Activated CD4-positive, alpha-beta T cell treated with anti-CD3 and anti-CD28 coated beads for 4 hours (primary cell): ENCODE data around the gene ZNF554.
A peak's percentile ranks its signal among the peaks of the same experiment; 100 is the strongest.

ENCODE experiments used
- DNase-seq, 2 donors: peaks; one replicate each; pipeline ENCODE4 v3.0.0-alpha.2; 2020

Gene ZNF554

DNA sequence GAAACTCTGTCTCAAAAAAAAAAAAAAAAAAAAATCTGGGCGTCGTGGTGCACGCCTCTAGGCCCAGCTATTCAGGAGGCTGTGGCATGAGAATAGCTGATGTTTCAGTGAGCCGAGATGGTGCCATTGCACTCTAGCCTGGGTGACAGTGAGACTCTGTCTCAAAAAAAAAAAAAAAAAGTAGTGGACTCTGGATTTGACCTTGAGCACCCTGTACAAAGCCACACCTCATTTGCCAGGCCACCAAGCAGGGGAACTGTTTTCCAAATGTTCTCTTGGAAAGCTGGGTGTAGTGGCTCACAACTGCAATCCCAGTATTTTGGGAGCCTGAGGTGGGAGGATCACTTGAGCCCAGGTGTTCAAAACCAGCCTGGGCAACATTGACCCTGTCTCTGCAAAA lies 17.8 kb downstream of the ZNF554 start:
- DNase-seq = no peak

DNA sequence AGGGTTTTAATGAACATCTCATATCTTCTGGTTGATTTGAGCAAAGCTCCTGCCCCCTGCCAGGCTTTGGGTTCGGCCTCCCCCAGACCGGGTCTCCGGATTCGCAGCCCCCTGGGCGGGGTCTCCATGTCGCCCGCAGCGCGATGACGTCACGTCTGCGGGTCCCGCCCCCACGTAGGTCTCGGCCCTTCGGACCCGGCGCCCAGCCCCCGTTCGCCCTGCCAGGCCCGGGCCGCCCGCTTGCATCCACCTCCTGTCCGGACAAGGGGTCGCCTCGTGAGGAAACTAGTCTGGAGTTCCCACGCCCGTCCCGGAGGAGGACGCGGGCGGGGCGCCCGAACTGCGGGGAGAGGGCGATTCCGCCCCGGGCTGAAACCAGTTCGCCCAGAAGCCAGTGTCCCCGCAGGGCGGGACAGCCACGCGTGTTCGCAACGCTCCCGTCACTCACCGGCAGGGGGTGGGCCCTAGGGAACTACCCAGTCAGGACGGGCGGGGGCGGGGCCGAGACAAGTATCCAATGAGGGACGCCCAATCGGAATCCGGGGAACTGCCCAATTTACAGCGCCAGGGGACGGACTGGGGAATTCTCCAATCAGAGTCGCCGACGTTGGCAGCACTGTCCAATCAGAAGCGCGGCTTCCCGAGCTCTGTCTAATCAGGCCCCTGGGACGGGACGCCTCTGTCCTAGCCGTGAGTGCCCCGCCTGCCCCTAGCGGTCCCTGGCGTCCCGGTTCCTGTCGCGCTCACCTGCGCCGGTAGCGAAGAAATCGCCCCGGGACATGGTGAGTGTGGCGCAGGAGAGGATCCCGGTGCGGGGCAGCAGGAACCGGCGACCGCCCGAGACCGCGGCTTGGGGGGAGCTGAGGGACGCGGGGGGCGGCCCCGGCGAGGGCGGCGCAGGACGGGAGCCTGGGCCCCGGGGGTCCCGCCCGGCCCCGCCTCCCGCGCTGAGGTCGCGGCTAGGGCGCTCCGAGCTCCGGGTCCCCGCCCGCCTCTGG lies 21.4 kb downstream of the ZNF554 start, which contains the start of gene ZNF555:
TSS of gene ZNF555 (plus strand) at position 682 of the 998 bp plus-strand sequence. CDS start at position 780, 98 bp downstream.
- DNase-seq = peak; percentile 99 to 100

DNA sequence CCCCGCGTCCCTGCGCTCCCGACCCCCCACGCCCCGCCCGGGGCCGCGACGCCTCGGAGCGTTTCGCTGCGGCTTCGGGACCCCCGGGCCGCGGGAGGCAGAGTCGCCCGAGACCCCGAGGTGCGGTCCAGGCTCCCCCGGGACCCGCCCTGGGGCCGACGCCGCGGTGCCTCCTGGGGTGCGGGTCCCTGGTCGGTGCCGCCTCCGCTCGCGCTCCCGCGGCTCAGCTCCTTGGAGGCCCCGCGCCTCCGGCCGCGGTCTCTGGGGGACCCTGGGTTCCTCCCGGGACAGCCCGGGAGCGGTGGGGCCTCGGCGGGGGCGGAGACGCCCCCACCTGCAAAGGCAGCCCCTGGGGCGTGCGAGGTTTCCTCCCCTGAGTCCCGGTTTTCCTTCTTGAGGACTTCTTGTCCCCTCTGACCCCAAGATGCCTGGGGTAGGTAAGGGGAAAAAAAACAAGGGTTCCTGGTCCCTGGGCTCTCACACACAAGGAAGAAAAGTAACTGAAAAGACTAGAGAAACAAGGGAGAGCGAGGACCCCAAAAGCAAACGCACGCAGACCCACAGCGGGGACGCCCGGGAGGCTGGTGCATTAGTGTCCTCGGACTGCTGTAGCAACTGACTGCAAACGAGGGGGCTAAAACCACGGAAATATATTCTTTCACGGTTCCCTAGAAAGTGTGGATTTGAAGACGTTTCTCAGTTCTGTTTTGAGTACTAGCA lies 22.3 kb downstream of the ZNF554 start:
- DNase-seq = no peak

DNA sequence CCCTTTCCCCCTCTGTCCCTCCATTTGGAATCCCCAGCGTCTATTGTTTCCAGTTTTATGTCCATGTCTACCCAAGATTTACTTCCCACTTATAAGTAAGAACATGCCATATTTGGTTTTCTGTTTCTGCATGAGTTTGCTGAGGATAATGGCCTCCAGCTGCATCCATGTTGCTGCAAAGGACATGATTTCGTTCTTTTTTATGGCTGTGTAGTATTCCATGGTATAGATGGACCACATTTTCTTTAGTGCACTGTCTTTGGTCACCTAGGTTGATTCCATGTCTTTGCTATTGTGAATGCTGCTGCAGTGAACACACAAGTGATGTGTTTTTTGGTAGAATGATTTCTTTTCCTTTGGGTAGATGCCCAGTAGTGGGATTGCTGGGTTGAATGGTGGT lies 25.4 kb downstream of the ZNF554 start:
- no peak for DNase-seq

DNA sequence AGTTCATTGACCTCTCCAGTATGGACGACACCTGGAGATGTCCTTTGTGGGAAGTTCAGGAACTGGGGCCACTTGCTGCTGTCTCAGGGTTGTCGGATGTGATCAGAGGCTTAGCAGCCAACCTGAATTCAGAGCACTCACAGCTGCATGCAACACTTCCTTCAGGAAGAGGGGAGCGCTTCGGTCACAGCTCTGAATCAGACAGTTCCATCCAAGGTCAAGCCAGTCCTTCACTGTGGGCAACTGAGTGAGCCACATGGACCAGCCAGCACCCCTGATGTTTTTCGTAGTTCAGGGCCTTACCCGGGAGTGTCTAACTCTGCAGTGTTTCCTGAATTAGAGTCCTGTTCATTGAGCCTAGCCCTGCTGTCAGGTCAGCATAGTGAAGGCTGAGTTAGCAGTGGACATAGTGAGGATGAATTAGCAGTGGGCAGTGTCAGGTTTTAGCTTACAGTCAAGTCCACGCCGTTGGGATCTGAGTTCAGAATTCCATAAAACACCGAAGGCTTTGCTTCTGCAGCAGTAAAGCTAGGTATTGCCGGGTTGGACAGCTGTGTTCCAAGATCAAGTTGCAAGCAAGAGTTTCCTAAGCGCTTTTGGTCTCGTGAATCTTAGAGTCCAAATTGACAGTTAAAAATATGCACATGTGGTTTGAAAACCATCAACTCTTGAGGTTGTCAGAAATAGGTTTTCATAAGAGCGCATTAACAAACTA lies 26.7 kb downstream of the ZNF554 start:
- no peak for DNase-seq

DNA sequence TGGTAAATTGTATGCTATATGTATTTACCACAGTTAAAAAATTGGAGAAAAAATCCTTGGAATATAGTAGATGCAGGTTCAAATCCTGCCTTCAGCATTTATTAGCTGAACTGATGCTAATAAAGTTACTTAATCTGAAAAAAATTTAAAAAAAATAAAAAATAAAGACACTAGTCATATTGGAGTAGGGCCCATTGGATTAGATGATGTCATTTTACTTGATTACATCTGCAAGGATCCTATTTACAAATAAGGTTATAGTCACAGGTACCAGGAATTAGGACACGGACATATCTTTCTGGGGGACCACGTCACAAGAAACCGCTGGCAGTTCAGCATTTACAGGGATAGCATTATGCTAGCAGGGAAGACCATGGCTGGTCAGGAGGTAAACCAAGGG lies 27.8 kb downstream of the ZNF554 start:
- no peak for DNase-seq

DNA sequence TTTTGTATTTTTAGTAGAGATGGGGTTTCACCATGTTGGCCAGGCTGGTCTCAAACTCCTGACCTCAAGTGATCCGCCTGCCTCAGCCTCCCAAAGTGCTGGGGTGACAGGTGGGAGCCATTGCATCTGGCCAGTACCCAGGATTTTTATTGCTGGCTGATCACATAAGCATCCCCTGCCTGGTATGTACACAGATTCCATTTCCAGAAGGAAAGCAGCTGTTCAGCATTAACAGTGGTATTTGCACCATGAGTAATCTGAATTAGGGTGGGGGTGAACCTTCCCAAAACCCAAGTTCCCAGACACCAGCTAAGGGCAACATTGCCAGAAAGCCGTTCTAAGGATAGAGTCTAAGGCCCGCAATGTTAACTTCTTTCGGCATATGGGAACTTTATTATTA lies 28.9 kb downstream of the ZNF554 start:
- DNase-seq = no peak

DNA sequence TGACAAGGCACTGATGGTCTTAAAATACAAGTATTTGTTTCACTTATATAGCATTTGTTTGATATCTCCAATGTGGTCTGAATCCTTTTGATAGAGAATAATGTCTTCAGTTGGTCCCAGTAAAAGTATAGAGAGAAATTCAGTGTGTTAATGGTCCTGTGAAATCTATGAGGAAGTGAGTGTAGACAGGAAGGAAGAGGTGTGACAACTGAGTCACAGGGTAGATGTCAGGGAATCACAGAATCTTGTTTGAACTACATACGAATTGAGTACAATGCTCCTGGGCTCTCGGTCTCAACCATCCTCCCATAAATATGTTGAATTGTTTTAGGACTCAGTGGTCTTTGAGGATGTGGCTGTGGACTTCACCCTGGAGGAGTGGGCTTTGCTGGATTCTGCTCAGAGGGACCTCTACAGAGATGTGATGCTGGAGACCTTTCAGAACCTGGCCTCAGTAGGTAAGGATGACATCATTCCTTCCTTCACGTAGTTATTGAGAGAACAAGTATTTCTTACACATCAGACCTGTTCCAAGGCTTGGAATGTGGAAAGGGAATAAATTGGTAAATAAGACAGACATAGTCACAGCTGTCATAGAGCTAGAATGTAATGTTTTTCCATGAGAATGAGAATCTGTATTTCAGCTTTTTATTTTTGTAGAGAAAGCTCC lies 30.7 kb downstream of the ZNF554 start:
- no peak for DNase-seq

DNA sequence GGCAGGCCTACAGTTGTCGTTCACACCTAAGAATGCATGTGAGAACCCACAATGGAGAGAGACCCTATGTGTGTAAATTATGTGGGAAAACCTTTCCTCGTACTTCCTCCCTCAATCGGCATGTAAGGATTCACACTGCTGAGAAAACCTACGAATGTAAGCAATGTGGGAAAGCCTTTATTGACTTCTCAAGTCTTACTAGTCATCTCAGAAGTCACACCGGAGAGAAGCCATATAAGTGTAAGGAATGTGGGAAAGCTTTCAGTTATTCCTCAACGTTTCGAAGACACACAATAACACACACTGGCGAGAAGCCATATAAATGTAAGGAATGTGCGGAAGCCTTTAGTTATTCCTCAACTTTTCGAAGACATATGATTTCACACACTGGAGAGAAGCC lies 32.9 kb downstream of the ZNF554 start:
- no peak for DNase-seq

DNA sequence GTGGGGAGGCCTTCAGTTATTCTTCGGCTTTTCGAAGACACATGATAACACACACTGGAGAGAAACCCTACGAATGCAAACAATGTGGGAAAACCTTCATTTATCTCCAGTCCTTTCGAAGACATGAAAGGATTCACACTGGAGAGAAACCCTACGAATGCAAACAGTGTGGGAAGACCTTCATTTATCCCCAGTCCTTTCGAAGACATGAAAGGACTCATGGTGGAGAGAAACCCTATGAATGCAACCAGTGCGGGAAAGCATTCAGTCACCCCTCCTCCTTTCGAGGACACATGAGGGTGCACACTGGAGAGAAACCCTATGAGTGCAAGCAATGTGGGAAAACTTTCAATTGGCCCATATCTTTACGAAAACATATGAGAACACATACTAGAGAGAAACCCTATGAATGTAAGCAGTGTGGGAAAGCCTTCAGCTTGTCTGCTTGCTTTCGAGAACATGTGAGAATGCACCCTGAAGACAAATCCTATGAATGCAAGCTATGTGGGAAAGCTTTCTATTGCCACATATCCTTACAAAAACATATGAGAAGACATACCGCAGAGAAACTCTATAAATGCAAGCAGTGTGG lies 33.4 kb downstream of the ZNF554 start:
- DNase-seq = no peak

DNA sequence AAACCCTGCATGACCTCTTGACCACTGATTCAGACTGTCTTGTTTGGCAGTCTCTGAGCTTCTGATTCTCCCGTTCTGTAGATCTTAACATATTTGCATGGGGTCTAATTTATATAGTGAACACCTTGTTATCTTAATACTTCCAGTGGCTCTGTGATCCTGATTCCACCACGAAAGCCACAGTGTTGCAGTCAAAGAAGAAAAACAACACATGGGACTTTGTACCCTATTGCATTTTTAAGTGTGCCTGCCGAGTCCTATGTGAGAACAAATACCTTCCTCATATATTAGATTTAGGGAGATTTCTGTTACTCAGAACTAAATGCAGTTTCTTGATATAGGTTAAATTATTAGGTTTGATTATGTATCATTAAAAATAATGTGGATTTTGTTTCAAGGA lies 35.2 kb downstream of the ZNF554 start:
- no peak for DNase-seq

DNA sequence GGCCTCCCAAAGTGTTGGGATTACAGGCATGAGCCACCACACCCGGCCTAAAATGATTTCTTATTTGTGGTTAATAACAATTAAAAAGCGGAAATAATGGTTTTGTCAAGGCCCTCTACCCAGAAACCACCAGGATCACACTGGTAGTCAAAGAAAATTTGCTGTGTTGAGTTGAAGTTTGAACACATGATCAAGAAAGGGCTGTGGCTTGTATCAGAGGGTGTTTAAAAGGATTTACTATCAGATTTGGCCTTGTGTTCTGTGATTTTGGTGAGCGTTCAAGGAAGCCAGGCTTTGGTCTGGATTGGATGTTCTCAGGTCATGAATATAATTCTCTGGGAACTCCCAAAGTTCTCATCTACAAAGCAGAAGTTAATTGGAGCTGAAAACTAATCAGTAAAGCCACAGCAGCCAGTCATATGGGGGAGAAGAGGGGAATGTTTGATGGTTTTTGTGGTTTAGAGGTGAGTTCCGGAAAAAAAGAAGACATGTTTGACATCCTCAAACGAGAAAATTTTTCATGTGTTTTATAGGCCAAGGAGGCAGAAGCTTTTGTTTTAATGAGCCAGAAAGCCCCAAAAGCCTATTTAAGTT lies 36.9 kb downstream of the ZNF554 start:
- peak in 1 of 2 donors; percentile 12 for DNase-seq

DNA sequence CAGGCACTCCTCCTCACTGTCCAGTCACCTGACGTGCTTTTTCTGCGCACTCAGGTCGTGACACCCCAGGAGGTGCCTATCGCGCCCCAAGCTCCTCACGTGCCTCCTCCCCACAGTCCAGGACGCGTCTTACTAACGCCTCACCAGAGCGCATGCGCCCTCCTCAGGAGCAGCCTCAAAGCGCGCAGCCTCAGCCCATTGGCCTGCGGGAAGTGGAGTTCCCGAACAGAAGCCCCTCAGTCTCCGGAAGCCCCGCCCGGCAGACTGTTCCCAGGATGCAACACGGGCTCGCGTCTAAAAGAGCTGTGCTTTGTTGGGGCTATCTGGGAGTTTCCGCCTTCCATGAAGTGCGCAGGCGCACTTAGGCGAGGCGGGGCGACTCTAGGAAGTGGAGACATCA lies 39.2 kb downstream of the ZNF554 start:
- no peak for DNase-seq

DNA sequence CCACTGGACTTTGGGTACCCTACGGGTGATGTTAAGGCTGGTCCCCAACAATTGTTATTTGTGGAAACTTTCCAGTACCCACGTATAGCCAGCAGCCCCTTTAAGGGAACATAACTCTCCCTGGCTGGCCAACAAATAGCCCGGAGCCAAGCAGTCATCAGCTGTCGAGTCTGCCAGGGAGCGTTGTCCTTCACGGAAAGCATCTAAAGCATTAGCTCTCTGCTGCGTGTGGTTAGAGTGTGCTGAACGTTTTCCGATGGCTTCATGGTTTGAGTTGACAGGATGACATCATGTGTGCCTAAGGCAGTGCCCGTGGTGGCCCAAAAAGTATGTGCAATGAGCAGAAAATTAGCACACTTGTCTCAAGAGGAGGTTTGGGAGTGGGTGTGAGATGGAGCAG lies 44.1 kb downstream of the ZNF554 start:
- DNase-seq = no peak

DNA sequence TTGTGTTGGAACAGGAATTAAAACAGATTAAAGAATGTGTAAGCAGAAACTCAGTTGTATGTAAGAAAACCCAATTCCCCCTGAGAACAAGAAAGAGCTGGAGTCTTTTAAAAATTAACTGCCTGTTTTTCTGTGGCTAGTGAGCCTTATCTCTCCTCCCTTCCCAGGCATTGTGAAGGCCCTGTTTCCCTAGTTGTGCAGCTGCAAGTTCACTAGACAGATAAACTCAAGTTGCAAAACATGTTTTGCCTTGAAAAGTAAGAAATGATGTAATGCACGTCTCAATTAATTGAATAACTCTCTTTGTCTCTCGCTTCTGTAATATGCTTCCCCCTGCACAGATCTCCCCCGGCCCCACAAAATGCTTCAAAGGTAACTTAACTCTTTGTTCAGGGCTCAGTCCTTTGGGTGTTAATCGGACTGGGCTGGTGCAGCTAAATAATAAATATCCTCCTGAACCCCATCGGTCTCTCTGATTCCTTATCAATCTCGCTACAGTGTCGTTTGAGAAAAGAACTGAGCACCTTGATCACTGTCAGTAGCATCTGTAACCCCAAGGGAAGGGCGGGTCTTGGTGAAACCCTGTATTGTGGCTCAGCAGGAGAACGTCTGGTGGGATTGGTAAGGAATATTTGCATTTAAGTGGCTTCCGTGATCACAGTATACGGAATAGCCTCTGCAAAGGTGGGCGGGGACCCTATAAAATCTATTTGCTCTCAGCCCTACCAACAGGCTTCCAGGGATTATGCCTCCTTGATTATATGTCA lies 45.8 kb downstream of the ZNF554 start:
- DNase-seq = no peak

DNA sequence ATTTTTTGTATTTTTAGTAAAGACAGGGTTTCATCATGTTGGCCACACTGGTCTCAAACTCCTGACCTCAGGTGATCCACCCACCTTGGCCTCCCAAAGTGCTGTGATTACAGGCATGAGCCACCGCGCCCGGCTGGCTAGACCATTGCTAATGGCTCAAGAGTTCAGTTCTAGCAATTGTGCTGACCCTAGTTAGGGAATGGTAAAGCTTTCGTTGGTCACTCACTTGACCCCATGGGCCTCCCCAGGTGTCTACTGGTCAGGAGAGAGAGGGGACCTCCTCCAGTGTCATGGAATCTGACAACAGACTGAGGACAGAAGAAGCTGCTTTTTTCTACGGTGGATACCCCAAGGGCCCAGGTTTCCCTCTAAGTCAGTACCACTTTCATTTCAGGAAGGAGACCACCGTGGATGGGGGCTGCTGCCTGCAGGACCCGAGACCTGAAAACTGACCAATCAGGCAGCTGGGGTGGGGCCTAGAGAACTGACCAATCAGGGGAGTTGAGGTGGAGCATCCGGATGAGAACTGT lies 46.9 kb downstream of the ZNF554 start:
- no peak for DNase-seq

DNA sequence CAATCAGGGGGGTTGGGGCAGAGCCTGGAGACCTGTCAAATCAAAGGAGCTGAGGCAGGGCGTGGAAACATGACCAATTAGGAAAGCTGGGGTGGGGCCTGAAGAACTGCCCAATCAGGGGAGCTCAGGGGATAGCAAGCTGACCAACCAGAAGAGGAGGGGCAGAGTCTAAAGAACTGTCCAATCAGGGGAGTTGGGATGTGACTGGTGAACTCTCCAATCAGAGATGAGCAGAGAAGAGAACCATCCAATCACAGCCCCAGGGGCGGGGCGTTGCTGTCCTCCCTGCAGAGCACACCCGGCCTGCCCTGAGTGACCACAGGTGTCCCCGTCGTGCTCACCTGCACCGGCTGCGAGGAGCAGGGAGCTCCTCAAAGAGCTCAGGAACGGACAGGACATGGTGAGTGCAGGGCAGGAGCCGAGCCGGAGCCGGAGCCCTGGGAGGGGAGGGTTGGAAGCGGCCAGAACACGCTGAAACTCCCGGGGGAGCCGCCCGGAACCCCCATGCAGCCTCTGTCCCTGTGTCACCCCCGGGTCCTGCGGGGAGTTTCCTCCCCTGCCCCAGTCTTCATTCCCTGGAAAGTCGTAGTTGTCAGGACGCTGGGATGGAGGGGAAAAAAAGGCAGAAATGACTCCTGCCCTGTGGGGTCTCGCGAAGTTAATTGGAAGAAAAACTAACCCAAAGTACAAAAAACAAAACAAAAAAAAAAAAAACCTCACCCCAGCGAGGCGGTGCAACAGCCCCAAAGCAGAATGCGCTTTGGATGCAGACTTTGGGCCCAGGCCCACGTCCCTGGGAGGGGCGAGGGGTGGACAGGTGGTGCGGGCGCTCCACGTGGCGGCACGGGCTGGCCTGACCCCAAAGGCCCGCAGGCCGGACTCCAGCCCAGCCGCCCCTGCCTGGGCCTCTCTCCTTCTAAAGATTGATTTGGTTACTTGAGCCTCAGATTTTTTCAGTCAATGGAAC lies 47.6 kb downstream of the ZNF554 start, which contains the start of gene ZNF556:
TSS of gene ZNF556 (plus strand) at position 311 of the 967 bp plus-strand sequence. CDS start at position 398, 87 bp downstream.
- no peak for DNase-seq

DNA sequence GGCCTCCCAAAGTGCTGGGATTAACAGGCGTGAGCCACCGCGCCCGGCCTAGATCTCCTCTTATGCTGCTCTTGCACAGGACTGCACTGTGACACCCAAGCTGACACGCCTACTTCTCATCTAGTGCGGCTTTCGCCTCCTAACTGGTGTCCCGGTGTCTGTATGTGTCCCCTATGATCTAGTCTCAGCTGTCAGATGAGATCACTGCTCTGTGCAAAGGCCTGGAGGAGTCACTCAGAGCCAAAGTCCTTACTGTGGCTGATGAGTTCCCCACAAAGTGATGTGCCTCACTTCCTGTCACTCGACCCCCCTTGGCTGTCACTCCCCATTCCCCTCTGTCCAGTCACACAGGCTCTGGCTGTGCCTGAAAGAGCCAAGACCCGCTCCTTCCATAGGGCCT lies 50.0 kb downstream of the ZNF554 start:
- DNase-seq = no peak

DNA sequence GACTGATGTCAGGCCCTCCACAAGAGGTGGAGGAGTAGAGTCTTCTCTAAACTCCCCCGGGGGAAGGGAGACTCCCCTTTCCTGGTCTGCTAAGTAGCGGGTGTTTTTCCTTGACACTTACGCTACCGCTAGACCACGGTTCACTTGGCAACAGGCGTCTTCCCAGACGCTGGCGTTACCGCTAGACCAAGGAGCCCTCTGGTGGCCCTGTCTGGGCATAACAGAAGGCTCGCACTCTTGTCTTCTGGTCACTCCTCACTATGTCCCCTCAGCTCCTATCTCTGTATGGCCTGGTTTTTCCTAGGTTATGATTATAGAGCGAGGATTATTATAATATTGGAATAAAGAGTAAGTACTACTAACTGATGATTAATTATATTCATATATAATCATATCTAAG lies 52.5 kb downstream of the ZNF554 start:
- DNase-seq = peak in 1 of 2 donors; percentile 26
